Prostate gland (tissue), 2 donors: ENCODE results near the gene OR5T3. TPM values are rescaled to one million over a fixed set of nuclear protein-coding genes. Genes with fewer than 3 reads are reported as not detected.
"Not testable (repeated sequence)": the region's sequence is repeated elsewhere in the genome, so short reads cannot be mapped to it uniquely, and the experiment has no call there.

Experiments used
- DNase-seq: peaks from one replicate; pipeline ENCODE4 v3.0.0-alpha.2; 2019; ENCODE audit warnings: low spot score
- H3K27ac ChIP-seq, 2 donors: fragments of 200-600 bp; sonication (generic); 2 replicates each; pipeline ENCODE4 v1.5.1; 2017 to 2019
- H3K27me3 ChIP-seq: fragments of 200-600 bp; sonication (generic); replicated peaks from 2 replicates; pipeline ENCODE4 v1.5.1; 2019; ENCODE audit not compliant: insufficient read depth
- H3K36me3 ChIP-seq, 2 donors: fragments of 200-600 bp; sonication (generic); 1 replicate in 1 of 2; 2 replicates in 1 of 2; pipeline versions ENCODE4 v1.5.1 to v1.8.1; 2017 to 2019
- H3K4me1 ChIP-seq: fragments of 200-600 bp; sonication (generic); replicated peaks from 2 replicates; pipeline ENCODE4 v1.5.1; 2019
- H3K4me3 ChIP-seq, 2 donors: fragments of 200-600 bp; sonication (generic); 2 replicates each; pipeline ENCODE4 v1.5.1; 2017 to 2019
- H3K9me3 ChIP-seq: fragments of 200-600 bp; sonication (generic); 2 replicates; pipeline ENCODE4 v1.5.1; 2017
- CTCF ChIP-seq, 4 experiments: fragments of 200-600 bp in 2 of 4; fragments of 450-650 bp in 2 of 4; sonication (generic) in 2 of 4; IDR thresholded peaks; 1 replicate in 3 of 4; 2 replicates in 1 of 4; pipeline ENCODE4 v1.5.1; 2016 to 2019; ENCODE audit warnings: antibody characterized with exemption in 4 of 4, mild to moderate bottlenecking in 2 of 4, moderate library complexity in 2 of 4
- POLR2A ChIP-seq: fragments of 450-650 bp; IDR thresholded peaks from one replicate; pipeline ENCODE4 v1.6.1; 2016; ENCODE audit warnings: antibody characterized with exemption, mild to moderate bottlenecking
- POLR2AphosphoS5 ChIP-seq: sonication (generic); formaldehyde crosslinking; IDR thresholded peaks from one replicate; pipeline ENCODE4 v1.6.1; 2017; ENCODE audit warnings: antibody characterized with exemption
- WGBS: methylation state at CpG from one replicate; pipeline ENCODE4 v1.1.5; 2018; 5-methylcytosine and 5-hydroxymethylcytosine counted together
- intact Hi-C: fragments of 100-400 bp; cut with DNase I; formaldehyde crosslinking; loops from one replicate; pipeline ENCODE4 v1.14.2; 2022
- total RNA-seq, 2 donors: library from RNA; depleted of rRNA; stranded (reverse); fragments of >200 nt; gene quantifications; one replicate each; pipeline ENCODE4 v1.1.0, GENCODE V29; 2016

OR5T3 gene
- total RNA-seq: not detected

DNA sequence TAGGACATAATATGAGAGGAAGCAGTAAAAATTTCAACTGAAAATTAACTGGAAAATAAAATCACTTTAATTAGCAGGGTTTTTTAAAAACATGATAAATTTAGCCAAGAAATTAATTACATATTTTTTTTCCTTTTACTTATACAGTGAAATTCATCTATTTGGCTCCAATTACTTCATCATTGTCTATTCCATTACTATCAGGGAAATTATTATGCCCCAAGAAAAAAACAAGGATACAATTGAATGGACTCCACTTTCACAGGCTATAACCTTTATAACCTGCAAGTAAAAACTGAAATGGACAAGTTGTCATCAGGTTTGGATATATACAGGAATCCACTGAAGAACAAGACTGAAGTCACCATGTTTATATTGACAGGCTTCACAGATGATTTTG, at the start of gene OR5T3:
OR5T3 (plus strand) TSS at position 301 of the 400 bp plus-strand sequence; CDS start at position 301, 0 bp downstream.
- Histone ChIP-seq H3K9me3 (no peaks in the 10 kb centered on the region), H3K36me3 (no peaks in the 10 kb centered on the region), H3K4me3 (no peak within 1 kb of the TSS), H3K4me1 (no peaks in the 10 kb centered on the region), H3K27ac (no peak within 1 kb of the TSS), H3K27me3 (no peaks in the 10 kb centered on the region)
- no peak for TF ChIP-seq POLR2A
- TF ChIP-seq CTCF (IDR thresholded peaks at IDR 0.05): no peak
- no peak for TF ChIP-seq POLR2AphosphoS5
- intact Hi-C loops: no loop called here
- DNase-seq: no peak

DNA sequence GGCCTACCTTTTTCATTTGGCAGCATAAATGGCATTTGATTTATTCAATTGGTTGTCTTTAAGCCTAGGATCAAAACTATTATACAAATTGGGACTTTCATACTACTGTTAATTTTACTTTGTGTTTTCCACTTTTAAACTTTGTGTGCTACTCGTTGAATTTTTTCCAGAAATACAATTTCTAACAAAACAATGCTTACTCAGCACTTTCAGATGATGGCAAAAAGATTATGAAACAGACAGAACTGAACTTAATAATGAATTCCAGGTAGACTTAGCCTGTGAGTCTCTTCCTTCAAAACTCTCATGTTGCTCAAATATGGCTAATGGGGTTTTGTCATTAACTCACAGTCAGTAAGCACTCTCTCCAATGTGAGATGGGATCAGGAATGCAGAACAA, 44.3 kb upstream of the OR5T3 start:
- 55% methylated on average over 1 of the region's 1 CpG for WGBS
- Histone ChIP-seq H3K36me3 (no peaks in the 10 kb centered on the region), H3K9me3 (no peaks in the 10 kb centered on the region), H3K27me3 (no peaks in the 10 kb centered on the region), H3K27ac (no peak overlapping the region), H3K4me3 (no peak overlapping the region), H3K4me1 (no peaks in the 10 kb centered on the region)
- no peak for DNase-seq
- intact Hi-C loops: no loop called here
- no peak for TF ChIP-seq POLR2A
- TF ChIP-seq POLR2AphosphoS5: no peak
- no peak for TF ChIP-seq CTCF (IDR thresholded peaks at IDR 0.05)

DNA sequence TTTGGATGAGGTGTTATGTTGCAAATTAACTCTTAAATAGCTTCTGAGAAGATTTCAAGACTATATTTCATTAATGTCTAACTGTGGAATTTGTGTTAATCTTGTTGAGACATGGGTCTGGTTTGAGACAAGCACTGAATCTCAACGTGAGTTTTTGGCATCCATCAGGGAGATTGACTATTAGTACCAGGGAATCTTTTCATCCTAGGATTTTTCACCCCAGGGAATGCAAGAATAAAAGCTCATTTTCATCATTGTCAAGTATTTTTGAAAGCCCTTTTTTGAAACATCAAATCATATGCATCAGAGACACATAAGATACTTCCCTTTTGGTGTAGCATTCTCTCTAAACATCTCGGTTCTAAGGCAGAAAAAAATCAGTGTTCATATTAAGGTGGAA, 37.5 kb upstream of the OR5T3 start:
- Histone ChIP-seq H3K9me3 (no peaks in the 10 kb centered on the region), H3K27me3 (no peaks in the 10 kb centered on the region), H3K36me3 (no peaks in the 10 kb centered on the region), H3K27ac (no peak overlapping the region), H3K4me3 (no peak overlapping the region), H3K4me1 (no peaks in the 10 kb centered on the region)
- no peak for DNase-seq
- TF ChIP-seq POLR2A (no peak), CTCF (IDR thresholded peaks at IDR 0.05) (no peak), POLR2AphosphoS5 (no peak)
- WGBS: 83% methylated on average over 2 of the region's 2 CpGs
- intact Hi-C loops: no loop called here

DNA sequence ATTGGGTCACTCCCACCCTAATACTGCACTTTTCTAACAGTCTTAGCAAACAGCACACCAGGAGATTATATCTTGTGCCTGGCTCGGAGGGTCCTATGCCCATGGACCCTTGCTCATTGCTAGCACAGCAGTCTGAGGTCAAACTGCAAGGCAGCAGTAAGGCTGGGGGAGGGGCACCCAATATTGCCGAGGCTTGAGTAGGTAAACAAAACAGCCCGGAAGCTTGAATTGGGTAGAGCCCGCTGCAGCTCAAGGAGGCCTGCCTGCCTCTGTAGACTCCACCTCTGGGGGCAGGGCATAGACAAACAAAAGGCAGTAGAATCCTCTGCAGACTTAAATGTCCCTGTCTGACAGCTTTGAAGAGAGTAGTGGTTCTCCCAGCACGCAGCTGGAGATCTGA, 32.3 kb upstream of the OR5T3 start:
- H3K4me1 ChIP-seq, H3K9me3 ChIP-seq, DNase-seq, intact Hi-C loops, H3K4me3 ChIP-seq, H3K36me3 ChIP-seq, H3K27ac ChIP-seq, H3K27me3 ChIP-seq: not testable (repeated sequence)
- WGBS: 84% methylated on average over 5 of the region's 5 CpGs

- H3K4me1 ChIP-seq: no peaks in the 10 kb centered on the region
- no peak for DNase-seq
- no peaks in the 10 kb centered on the region for H3K9me3 ChIP-seq
- 69% methylated on average over 1 of the region's 1 CpG for WGBS
- intact Hi-C loops: no loop called here
- H3K27me3 ChIP-seq: no peaks in the 10 kb centered on the region
- no peak for TF ChIP-seq POLR2A
- no peak for TF ChIP-seq CTCF (IDR thresholded peaks at IDR 0.05)
- no peak for TF ChIP-seq POLR2AphosphoS5
- no peaks in the 10 kb centered on the region for H3K36me3 ChIP-seq
- no peak within 1 kb of the TSS for H3K4me3 ChIP-seq
- H3K27ac ChIP-seq: no peak within 1 kb of the TSS
Observed at GRCh38 chr11:56234155-56234554, 17.9 kb upstream of the OR5T3 start, which contains the start of gene OR5T2. Gene OR5T2 (minus strand): TSS chr11:56234255. CDS start chr11:56233062, 1,193 bp downstream.
